ENCODE results near the gene TFG. TPM values are rescaled to one million over a fixed set of nuclear protein-coding genes. Genes with fewer than 3 reads are reported as not detected.

TFG gene
- total RNA-seq, 1 experiment from 2014 or later, result 139 TPM

GRCh38 chr3:100710261-100710968 lies 1.1 kb downstream of the TFG start:
- Mint-ChIP-seq H3K27ac (ENCODE audit: unreplicated experiment) (peak overlapping the region; percentile 94), H3K4me1 (ENCODE audit: low read depth, unreplicated experiment) (peaks cover 48% of the 10 kb centered on the region), H3K27me3 (ENCODE audit: unreplicated experiment) (no peaks in the 10 kb centered on the region), H3K4me3 (ENCODE audit: low read depth, unreplicated experiment) (peak overlapping the region; percentile 80), H3K9me3 (ENCODE audit: low read depth, unreplicated experiment) (no peaks in the 10 kb centered on the region), H3K36me3 (ENCODE audit: insufficient read depth, unreplicated experiment) (peaks cover 68% of the 10 kb centered on the region)
- CTCF ChIA-PET, result interaction anchor here (0.7 to 2.5 kb wide), 7 partner anchors 11 to 248 kb away, joined by 3 to 13 read pairs (median 4); no protein-coding TSS in a partner anchor
- TF ChIP-seq CTCF (IDR thresholded peaks at IDR 0.05; ENCODE audit: unreplicated experiment), result no peak
- DNase-seq, result peak; percentile 62
- BruUV-seq (replicated peaks), result TSS peak; percentile 45
- intact Hi-C loops (cut with micrococcal nuclease; ENCODE audit: unreplicated experiment), result loop anchor here (2.0 kb wide), 2 partner anchors 60 to 108 kb away; no protein-coding TSS in a partner anchor

- CTCF ChIA-PET, result no interaction called here
- no peaks in the 10 kb centered on the region for H3K27me3 Mint-ChIP-seq (ENCODE audit: unreplicated experiment)
- intact Hi-C loops (cut with micrococcal nuclease; ENCODE audit: unreplicated experiment), result no loop called here
- DNase-seq, result no peak
- no peak overlapping the region for H3K27ac Mint-ChIP-seq (ENCODE audit: unreplicated experiment)
- H3K36me3 Mint-ChIP-seq (ENCODE audit: insufficient read depth, unreplicated experiment), result peaks cover 86% of the 10 kb centered on the region
- BruUV-seq (replicated peaks), result no TSS peak
- peaks cover 58% of the 10 kb centered on the region for H3K4me1 Mint-ChIP-seq (ENCODE audit: low read depth, unreplicated experiment)
- H3K9me3 Mint-ChIP-seq (ENCODE audit: low read depth, unreplicated experiment), result no peaks in the 10 kb centered on the region
- no peak for TF ChIP-seq CTCF (IDR thresholded peaks at IDR 0.05; ENCODE audit: unreplicated experiment)
- no peak overlapping the region for H3K4me3 Mint-ChIP-seq (ENCODE audit: low read depth, unreplicated experiment)
Measured at GRCh38 chr3:100715176-100715575, 5.9 kb downstream of the TFG start.

- no peak overlapping the region for H3K27ac Mint-ChIP-seq (ENCODE audit: unreplicated experiment)
- intact Hi-C loops (cut with micrococcal nuclease; ENCODE audit: unreplicated experiment), result no loop called here
- no TSS peak for BruUV-seq (replicated peaks)
- H3K9me3 Mint-ChIP-seq (ENCODE audit: low read depth, unreplicated experiment), result no peaks in the 10 kb centered on the region
- H3K27me3 Mint-ChIP-seq (ENCODE audit: unreplicated experiment), result no peaks in the 10 kb centered on the region
- TF ChIP-seq CTCF (IDR thresholded peaks at IDR 0.05; ENCODE audit: unreplicated experiment), result no peak
- H3K36me3 Mint-ChIP-seq (ENCODE audit: insufficient read depth, unreplicated experiment), result peaks cover 75% of the 10 kb centered on the region
- H3K4me1 Mint-ChIP-seq (ENCODE audit: low read depth, unreplicated experiment), result peaks cover 43% of the 10 kb centered on the region
- CTCF ChIA-PET, result no interaction called here
- DNase-seq, result no peak
- no peak overlapping the region for H3K4me3 Mint-ChIP-seq (ENCODE audit: low read depth, unreplicated experiment)
Measured at GRCh38 chr3:100717063-100717462, 7.8 kb downstream of the TFG start.

- peaks cover 73% of the 10 kb centered on the region for H3K36me3 Mint-ChIP-seq (ENCODE audit: insufficient read depth, unreplicated experiment)
- no peak for TF ChIP-seq CTCF (IDR thresholded peaks at IDR 0.05; ENCODE audit: unreplicated experiment)
- no peak overlapping the region for H3K27ac Mint-ChIP-seq (ENCODE audit: unreplicated experiment)
- no peaks in the 10 kb centered on the region for H3K27me3 Mint-ChIP-seq (ENCODE audit: unreplicated experiment)
- peaks cover 35% of the 10 kb centered on the region for H3K4me1 Mint-ChIP-seq (ENCODE audit: low read depth, unreplicated experiment)
- H3K9me3 Mint-ChIP-seq (ENCODE audit: low read depth, unreplicated experiment), result no peaks in the 10 kb centered on the region
- no peak overlapping the region for H3K4me3 Mint-ChIP-seq (ENCODE audit: low read depth, unreplicated experiment)
- CTCF ChIA-PET, result interaction anchor here (1.0 kb wide), 1 partner anchor 13 kb away, joined by 5 read pairs; no protein-coding TSS in a partner anchor
- intact Hi-C loops (cut with micrococcal nuclease; ENCODE audit: unreplicated experiment), result no loop called here
- BruUV-seq (replicated peaks), result no TSS peak
- no peak for DNase-seq
Measured at GRCh38 chr3:100717637-100718487, 8.6 kb downstream of the TFG start.

Measured in Calu3 (cell line).